Measurements from ENCODE around the gene TMEM82. TPM values are rescaled to one million over a fixed set of nuclear protein-coding genes. Genes with fewer than 3 reads are reported as not detected.
A peak's percentile ranks its signal among the peaks of the same experiment; 100 is the strongest.

Gene TMEM82
- total RNA-seq, 2 donors from 2014 or later: 0.46 to 3.2 TPM

GRCh38 chr1:15755646-15756040, 13.3 kb downstream of the TMEM82 start:
- H3K27me3 ChIP-seq (ENCODE audit: control insufficient read depth, insufficient read depth, low read length, poor library complexity, severe bottlenecking): no peaks in the 10 kb centered on the region
- H3K9ac ChIP-seq (ENCODE audit: extremely low read depth, low read length, poor library complexity, severe bottlenecking): no peak overlapping the region
- TF ChIP-seq CTCF (conservative IDR thresholded peaks at IDR 0.05): no peak
- no peak overlapping the region for H3K4me3 ChIP-seq (ENCODE audit: low read length)
- Mint-ChIP-seq H3K4me1 (peaks cover 12% of the 10 kb centered on the region), H3K36me3 (ENCODE audit: low read depth) (peaks cover 2% of the 10 kb centered on the region), H3K4me3 (no peak overlapping the region), H3K27me3 (ENCODE audit: insufficient read depth) (peaks cover 18% of the 10 kb centered on the region), H3K27ac (no peak overlapping the region), H3K9me3 (peaks cover 1% of the 10 kb centered on the region)
- WGBS, 2 experiments (ENCODE audit: insufficient coverage in 1 of 2, insufficient read length in 1 of 2): 90% methylated on average over 2 to 4 of the region's 4 CpGs
- no peaks in the 10 kb centered on the region for H3K9me3 ChIP-seq (ENCODE audit: control insufficient read depth, low read length)
- no peaks in the 10 kb centered on the region for H3K36me3 ChIP-seq (ENCODE audit: control insufficient read depth, insufficient read depth, low read length)
- DNase-seq: no peak
- H3K27ac ChIP-seq (ENCODE audit: low read depth, low read length): no peak overlapping the region
- peaks cover 7% of the 10 kb centered on the region for H3K4me1 ChIP-seq (ENCODE audit: control insufficient read depth, insufficient read depth, low read length)

GRCh38 chr1:15756143-15757015, 14.1 kb downstream of the TMEM82 start:
- H3K4me1 Mint-ChIP-seq: peaks cover 19% of the 10 kb centered on the region
- Histone ChIP-seq H3K4me1 (ENCODE audit: control insufficient read depth, insufficient read depth, low read length) (peaks cover 12% of the 10 kb centered on the region), H3K4me3 (ENCODE audit: low read length) (no peak overlapping the region), H3K9me3 (ENCODE audit: control insufficient read depth, low read length) (no peaks in the 10 kb centered on the region), H3K36me3 (ENCODE audit: control insufficient read depth, insufficient read depth, low read length) (peaks cover 6% of the 10 kb centered on the region), H3K27me3 (ENCODE audit: control insufficient read depth, insufficient read depth, low read length, poor library complexity, severe bottlenecking) (no peaks in the 10 kb centered on the region), H3K9ac (ENCODE audit: extremely low read depth, low read length, poor library complexity, severe bottlenecking) (no peak overlapping the region), H3K27ac (ENCODE audit: low read depth, low read length) (no peak overlapping the region)
- H3K9me3 Mint-ChIP-seq: peaks cover 1% of the 10 kb centered on the region
- no peak overlapping the region for H3K27ac Mint-ChIP-seq
- 59 to 76% methylated on average over 11 to 21 of the region's 21 CpGs for WGBS, 2 experiments (ENCODE audit: insufficient coverage in 1 of 2, insufficient read length in 1 of 2)
- H3K4me3 Mint-ChIP-seq: no peak overlapping the region
- peaks cover 2% of the 10 kb centered on the region for H3K36me3 Mint-ChIP-seq (ENCODE audit: low read depth)
- DNase-seq: no peak
- peaks cover 18% of the 10 kb centered on the region for H3K27me3 Mint-ChIP-seq (ENCODE audit: insufficient read depth)
- no peak for TF ChIP-seq CTCF (conservative IDR thresholded peaks at IDR 0.05)

- H3K36me3 ChIP-seq (ENCODE audit: control insufficient read depth, insufficient read depth, low read length): peaks cover 11% of the 10 kb centered on the region
- peaks cover 2% of the 10 kb centered on the region for H3K36me3 Mint-ChIP-seq (ENCODE audit: low read depth)
- H3K27me3 ChIP-seq (ENCODE audit: control insufficient read depth, insufficient read depth, low read length, poor library complexity, severe bottlenecking): no peaks in the 10 kb centered on the region
- H3K4me3 ChIP-seq (ENCODE audit: low read length): no peak overlapping the region
- peak overlapping the region; percentile 68 for H3K4me3 Mint-ChIP-seq
- TF ChIP-seq CTCF (conservative IDR thresholded peaks at IDR 0.05): no peak
- H3K4me1 Mint-ChIP-seq: peaks cover 25% of the 10 kb centered on the region
- no peak overlapping the region for H3K27ac ChIP-seq (ENCODE audit: low read depth, low read length)
- no peak overlapping the region for H3K27ac Mint-ChIP-seq
- H3K9me3 Mint-ChIP-seq: peaks cover 1% of the 10 kb centered on the region
- WGBS, 2 experiments (ENCODE audit: insufficient coverage in 1 of 2, insufficient read length in 1 of 2): 78 to 83% methylated on average over 4 to 9 of the region's 9 CpGs
- peaks cover 13% of the 10 kb centered on the region for H3K4me1 ChIP-seq (ENCODE audit: control insufficient read depth, insufficient read depth, low read length)
- no peak overlapping the region for H3K9ac ChIP-seq (ENCODE audit: extremely low read depth, low read length, poor library complexity, severe bottlenecking)
- no peaks in the 10 kb centered on the region for H3K9me3 ChIP-seq (ENCODE audit: control insufficient read depth, low read length)
- no peak for DNase-seq
- peaks cover 18% of the 10 kb centered on the region for H3K27me3 Mint-ChIP-seq (ENCODE audit: insufficient read depth)
Observed at GRCh38 chr1:15757016-15757543, 14.8 kb downstream of the TMEM82 start.

Measured in endodermal cell (in vitro differentiated cells).